HG03175 (cell line): ENCODE results near the gene THSD7B.

ENCODE experiments used
- ATAC-seq: cut with Tn5 transposase; IDR thresholded peaks from one replicate; pipeline ENCODE4 v1.9.1; 2021; ENCODE audit warnings: mild to moderate bottlenecking, moderate library complexity; ENCODE audit not compliant: unreplicated experiment

Gene THSD7B

DNA sequence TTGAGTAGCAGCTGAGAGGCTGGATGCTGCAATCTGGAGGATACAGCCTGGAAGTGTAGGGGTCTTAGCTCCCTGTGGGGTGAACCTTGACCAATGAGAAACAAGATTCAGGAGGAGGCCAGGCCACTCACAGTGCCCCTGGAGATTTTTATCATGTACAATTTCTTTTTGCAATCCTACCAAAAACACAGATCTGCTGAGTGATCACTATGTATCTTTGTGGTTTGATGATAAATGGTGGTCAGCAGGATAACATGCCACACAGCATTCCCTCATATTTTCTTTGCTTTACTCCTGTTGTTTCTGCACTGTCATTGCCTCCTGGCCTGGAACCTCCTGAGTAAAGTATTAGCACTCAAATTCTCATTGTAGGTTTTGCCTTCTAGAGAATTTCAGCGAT lies 357.9 kb downstream of the THSD7B start:
- no peak for ATAC-seq

DNA sequence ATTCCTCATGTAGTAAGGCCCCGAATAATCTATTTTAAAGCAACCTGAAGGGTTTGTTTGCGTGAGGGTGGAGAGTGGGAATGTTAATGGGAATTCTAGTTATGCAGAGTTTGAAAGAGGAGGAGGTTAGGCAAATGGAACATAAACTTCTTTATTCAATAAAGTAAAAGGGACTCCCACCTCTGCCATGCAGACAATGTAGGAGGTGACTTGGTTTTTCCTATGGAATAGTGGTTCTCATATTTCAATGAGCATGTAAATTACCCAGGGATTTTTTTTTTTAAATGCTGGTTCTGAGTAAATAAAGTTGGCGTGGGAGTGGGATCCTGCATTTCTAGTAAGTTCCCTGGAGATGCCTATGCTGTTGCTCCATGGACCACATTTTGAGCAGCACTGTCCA lies 367.9 kb downstream of the THSD7B start:
- ATAC-seq = no peak

- ATAC-seq = no peak
Measured at GRCh38 chr2:137138263-137138662, 372.9 kb downstream of the THSD7B start.

DNA sequence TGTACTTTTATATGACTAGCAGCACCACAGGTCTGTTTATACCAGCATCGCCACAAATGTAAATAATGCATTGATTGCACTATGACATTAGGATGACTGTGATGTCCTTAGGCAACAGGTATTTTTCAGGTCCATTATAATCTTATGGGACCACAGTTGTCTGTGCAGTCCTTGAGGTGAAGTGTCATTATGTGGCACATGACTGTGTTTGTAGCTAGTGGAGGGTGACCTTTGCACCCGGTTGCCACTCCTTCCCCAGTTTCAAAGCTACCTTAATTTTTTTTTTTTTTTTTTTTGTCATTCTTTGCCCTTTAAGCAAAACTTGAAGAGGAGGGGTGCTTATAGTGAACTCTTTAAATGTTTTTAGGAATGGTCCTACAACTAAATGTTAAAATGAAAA lies 386.4 kb downstream of the THSD7B start:
- no peak for ATAC-seq

- no peak for ATAC-seq
Measured at GRCh38 chr2:137154946-137155345, 389.6 kb downstream of the THSD7B start.

GRCh38 chr2:137155356-137156104 lies 390.2 kb downstream of the THSD7B start:
- no peak for ATAC-seq

DNA sequence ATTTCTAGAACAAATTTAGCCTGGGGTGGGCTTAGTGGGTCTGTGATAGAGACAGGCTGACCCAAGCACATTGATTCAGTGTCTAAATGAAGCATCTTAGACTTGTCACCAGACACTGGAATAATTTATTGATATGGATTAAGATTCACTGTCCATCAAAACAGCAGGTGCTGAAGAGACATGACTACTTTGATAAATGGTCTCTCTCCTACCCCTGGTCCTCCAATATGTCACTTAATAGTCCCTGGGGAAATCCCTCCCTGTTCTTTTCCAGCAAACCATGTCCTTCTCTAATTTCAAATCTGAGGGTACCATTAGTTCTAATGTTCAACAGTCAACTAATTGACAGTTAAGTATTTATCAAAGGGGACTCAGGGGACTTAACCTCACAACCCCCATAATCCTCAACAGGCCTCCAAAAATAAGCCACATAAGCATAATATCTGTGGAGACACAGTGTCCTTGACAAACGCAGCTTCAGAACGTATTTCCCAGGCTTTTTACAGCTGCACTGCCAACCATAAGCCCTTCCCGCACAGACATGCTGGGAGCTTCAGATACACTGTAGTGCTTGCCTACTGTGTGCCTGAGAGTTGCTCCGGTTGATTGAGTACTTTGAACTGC lies 391.0 kb downstream of the THSD7B start:
- no peak for ATAC-seq

- no peak for ATAC-seq
Measured at GRCh38 chr2:137157851-137158250, 392.5 kb downstream of the THSD7B start.

DNA sequence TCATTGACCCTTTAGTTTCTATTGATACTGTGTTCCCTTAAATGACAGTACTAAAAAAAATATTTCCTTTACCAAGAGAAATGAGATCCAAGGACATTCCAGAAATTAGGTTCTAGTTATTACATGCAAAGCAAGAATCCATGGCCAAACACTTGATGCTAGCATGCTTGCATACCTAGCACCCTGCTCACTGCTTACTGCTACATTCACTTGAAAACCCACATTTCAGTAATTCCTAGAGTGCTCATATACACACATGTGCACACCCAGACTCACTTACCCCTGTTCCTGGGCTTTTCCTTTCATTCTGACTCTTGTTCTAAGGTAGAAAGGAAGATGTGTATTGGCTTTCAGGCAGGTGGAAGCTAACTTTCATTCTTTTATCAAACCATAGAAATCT lies 395.9 kb downstream of the THSD7B start:
- ATAC-seq = no peak

- ATAC-seq = no peak
Measured at GRCh38 chr2:137165968-137166367, 400.6 kb downstream of the THSD7B start.

GRCh38 chr2:137167651-137168050 lies 402.3 kb downstream of the THSD7B start:
- no peak for ATAC-seq

- no peak for ATAC-seq
Measured at GRCh38 chr2:137168552-137168951, 403.2 kb downstream of the THSD7B start.

GRCh38 chr2:137172162-137172561 lies 406.8 kb downstream of the THSD7B start:
- no peak for ATAC-seq

- ATAC-seq = peak; percentile 88
Measured at GRCh38 chr2:137173463-137173862, 408.1 kb downstream of the THSD7B start.

- ATAC-seq = no peak
Measured at GRCh38 chr2:137175246-137175645, 409.9 kb downstream of the THSD7B start.

DNA sequence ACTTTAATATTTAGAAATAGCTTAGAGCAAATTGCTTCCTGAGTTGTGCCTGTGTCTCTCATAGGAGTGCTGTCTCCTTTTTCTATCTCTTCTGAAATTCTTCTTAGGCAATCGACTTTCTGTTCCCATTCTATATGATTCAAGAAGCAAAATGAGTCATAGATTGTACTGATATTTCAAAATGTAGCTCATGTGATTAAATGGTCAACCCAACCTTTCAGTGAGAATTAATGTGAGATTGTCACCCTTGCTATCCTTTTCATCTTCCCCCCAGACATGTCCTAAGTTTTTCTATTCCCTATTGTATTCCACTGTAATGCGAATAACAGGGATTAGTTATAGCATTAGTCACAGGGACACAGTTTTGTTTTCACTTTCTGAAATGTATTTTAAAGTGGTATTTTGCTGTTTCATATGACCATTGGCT lies 413.6 kb downstream of the THSD7B start:
- no peak for ATAC-seq

- ATAC-seq = no peak
Measured at GRCh38 chr2:137179542-137179941, 414.2 kb downstream of the THSD7B start.

DNA sequence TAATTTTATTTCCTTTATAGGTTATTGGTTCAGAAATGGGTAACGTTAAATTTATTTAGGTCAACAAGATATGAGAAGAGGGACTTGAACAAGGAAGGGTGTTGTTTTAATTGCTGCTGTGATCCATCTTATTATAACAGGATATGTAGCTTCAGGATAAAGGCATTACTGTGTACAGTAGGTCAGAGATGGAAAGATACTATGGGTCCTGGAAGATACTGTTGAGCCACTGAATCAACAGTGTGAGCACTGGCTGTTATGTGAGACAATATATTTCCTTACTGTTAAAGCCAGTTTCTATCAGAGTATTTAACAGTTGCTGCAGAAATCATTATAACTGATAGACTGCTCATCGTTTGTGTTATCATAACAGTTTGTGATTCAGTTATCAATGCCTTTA lies 414.7 kb downstream of the THSD7B start:
- ATAC-seq = no peak

DNA sequence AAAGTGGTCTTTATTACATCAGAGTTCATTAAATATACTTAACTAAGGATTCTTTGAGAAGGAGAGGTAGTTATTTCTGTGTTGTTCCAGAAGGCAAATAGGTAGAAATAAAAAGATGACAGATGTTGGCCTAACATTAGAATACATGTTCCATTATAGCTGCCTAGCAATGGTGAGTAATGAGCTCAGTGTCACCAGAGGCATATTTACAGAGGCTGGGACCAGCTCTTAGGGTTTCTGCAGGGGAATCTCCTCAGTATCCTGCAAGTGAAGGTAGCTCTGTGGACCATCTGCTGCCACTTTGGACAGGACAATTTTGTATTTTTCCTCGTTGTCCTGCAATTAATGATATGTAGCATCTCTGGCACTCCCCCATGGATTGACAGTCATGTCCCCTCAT lies 416.0 kb downstream of the THSD7B start:
- ATAC-seq = no peak

DNA sequence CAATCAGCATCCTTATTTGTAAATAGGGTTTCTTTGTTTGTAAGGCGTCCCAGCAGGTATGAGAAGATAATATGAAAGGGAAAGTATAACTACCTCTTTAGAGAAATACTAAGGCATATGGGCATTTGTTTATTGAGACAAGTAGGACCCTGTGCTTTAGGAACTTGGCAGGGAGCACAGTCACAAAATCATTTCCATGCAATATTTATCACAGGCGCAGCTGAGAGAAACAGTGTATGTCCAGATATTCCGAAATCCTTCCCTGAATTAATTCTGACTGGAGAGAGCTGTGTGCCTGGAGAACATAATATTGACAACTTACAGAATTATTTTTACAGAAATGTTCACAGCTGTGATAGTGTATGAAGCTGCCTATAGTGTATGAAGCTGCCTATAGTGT lies 416.7 kb downstream of the THSD7B start:
- no peak for ATAC-seq

DNA sequence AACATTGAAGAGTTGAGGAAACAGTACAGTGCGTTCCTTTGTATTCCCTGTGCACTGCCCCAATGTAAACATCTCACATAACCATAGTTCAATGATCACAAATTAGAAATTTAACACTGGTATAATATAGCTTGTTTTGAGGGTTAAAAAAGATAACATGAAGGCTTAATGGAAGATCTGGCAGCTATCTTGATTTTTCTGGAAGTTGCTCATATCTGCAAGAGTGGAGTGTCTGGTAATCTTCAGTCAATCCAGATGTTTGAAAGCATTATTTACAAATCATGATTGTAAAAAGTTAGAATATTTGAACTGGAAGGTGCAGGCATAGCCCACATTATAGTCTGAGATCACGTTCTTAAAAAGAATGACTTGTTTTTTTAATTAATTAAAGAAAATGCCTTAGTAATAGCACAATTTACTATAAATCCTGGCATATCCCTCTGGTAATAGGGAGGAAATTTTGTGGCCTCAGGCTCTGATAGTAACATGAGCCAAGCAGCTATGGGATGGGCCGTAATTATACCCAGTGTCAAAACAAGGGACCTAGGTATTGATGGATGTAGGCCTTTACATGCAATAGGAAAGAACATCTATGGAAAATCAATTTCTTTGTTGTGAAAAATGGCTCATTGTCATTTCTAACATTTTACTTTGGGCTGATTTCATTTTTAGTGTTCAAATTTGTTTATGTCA lies 418.0 kb downstream of the THSD7B start:
- ATAC-seq = no peak
